ENCODE measurements around the gene CXADR. TPM values are rescaled to one million over a fixed set of nuclear protein-coding genes. Genes with fewer than 3 reads are reported as not detected.

CXADR gene
- total RNA-seq, 3 donors from 2014 or later (not counting 1 experiment from before 2014, with no cell fraction given): 0.10 TPM; not detected in 2

DNA sequence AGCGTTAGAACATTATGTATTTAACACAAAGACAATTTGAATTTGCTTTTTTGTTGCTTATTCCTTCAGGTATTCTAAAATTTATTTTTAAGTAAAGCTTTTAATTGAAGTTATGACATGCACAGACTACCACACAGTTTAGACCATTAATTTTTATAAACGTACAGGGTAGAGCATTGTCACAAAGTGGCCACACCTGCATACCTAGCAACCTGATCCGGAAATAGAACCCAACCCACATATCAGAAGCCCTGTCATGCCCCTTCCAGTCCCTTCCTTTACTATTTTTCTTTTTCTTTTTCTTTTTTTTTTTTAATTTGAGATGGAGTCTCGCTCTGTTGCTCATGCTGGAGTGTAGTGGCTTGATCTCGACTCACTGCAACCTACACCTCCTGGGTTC is 16.8 kb downstream of the CXADR start:
- Histone ChIP-seq H3K27ac (ENCODE audit: low read length) (no peak overlapping the region), H3K4me3 (ENCODE audit: low read length) (no peak overlapping the region), H3K36me3 (ENCODE audit: control insufficient read depth, insufficient read depth, low read length) (no peaks in the 10 kb centered on the region), H3K4me1 (ENCODE audit: control insufficient read depth, insufficient read depth, low read length) (no peaks in the 10 kb centered on the region), H3K9me3 (ENCODE audit: control insufficient read depth, insufficient read depth, low read length) (no peaks in the 10 kb centered on the region), H3K27me3 (ENCODE audit: control insufficient read depth, insufficient read depth, low read length) (no peaks in the 10 kb centered on the region)
- H3K27me3 Mint-ChIP-seq (ENCODE audit: low read depth in 2 of 2): peaks cover 0 to 6% of the 10 kb centered on the region in 2 donors
- intact Hi-C loops (cut with micrococcal nuclease): no loop called here
- TF ChIP-seq, protein P1, sequence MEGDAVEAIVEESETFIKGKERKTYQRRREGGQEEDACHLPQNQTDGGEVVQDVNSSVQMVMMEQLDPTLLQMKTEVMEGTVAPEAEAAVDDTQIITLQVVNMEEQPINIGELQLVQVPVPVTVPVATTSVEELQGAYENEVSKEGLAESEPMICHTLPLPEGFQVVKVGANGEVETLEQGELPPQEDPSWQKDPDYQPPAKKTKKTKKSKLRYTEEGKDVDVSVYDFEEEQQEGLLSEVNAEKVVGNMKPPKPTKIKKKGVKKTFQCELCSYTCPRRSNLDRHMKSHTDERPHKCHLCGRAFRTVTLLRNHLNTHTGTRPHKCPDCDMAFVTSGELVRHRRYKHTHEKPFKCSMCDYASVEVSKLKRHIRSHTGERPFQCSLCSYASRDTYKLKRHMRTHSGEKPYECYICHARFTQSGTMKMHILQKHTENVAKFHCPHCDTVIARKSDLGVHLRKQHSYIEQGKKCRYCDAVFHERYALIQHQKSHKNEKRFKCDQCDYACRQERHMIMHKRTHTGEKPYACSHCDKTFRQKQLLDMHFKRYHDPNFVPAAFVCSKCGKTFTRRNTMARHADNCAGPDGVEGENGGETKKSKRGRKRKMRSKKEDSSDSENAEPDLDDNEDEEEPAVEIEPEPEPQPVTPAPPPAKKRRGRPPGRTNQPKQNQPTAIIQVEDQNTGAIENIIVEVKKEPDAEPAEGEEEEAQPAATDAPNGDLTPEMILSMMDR (IDR thresholded peaks at IDR 0.05): no peak
- H3K4me1 Mint-ChIP-seq: no peaks in the 10 kb centered on the region
- no peaks in the 10 kb centered on the region for H3K36me3 Mint-ChIP-seq
- DNase-seq: no peak
- no peak for ATAC-seq
- no peaks in the 10 kb centered on the region for H3K9me3 Mint-ChIP-seq
- WGBS (ENCODE audit: insufficient coverage): 96% methylated on average over 3 of the region's 5 CpGs
- H3K4me3 Mint-ChIP-seq: no peak overlapping the region
- no peak overlapping the region for H3K27ac Mint-ChIP-seq

DNA sequence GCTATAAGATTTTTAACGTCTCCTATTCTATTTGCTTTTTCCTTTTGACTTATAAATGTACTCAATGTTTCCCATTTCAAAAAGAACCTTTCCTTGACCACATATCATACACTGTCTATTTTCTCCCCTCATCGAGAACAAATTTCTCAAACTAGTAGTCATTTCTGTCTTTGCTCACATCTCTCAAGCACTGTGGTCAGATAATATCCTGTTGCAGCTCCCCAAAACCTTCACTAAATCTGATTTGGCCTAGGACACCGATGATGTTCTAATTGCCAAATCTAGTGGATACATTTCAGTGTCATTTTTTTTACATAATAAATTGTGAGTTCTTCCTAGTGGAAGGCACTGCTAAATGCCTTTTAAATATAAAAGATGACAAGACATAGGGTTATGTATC is 19.4 kb downstream of the CXADR start:
- no peaks in the 10 kb centered on the region for H3K4me1 ChIP-seq (ENCODE audit: control insufficient read depth, insufficient read depth, low read length)
- 68% methylated on average over 2 of the region's 3 CpGs for WGBS (ENCODE audit: insufficient coverage)
- H3K36me3 Mint-ChIP-seq: no peaks in the 10 kb centered on the region
- no peaks in the 10 kb centered on the region for H3K4me1 Mint-ChIP-seq
- DNase-seq: no peak
- intact Hi-C loops (cut with micrococcal nuclease): no loop called here
- no peaks in the 10 kb centered on the region for H3K36me3 ChIP-seq (ENCODE audit: control insufficient read depth, insufficient read depth, low read length)
- no peak for ATAC-seq
- H3K27me3 Mint-ChIP-seq (ENCODE audit: low read depth in 2 of 2): peaks cover 0 to 4% of the 10 kb centered on the region in 2 donors
- no peak overlapping the region for H3K4me3 Mint-ChIP-seq
- no peak overlapping the region for H3K27ac ChIP-seq (ENCODE audit: low read length)
- no peaks in the 10 kb centered on the region for H3K27me3 ChIP-seq (ENCODE audit: control insufficient read depth, insufficient read depth, low read length)
- H3K9me3 Mint-ChIP-seq: no peaks in the 10 kb centered on the region
- H3K27ac Mint-ChIP-seq: no peak overlapping the region
- no peak overlapping the region for H3K4me3 ChIP-seq (ENCODE audit: low read length)
- TF ChIP-seq, protein P1 (IDR thresholded peaks at IDR 0.05): no peak
- H3K9me3 ChIP-seq (ENCODE audit: control insufficient read depth, insufficient read depth, low read length): no peaks in the 10 kb centered on the region

DNA sequence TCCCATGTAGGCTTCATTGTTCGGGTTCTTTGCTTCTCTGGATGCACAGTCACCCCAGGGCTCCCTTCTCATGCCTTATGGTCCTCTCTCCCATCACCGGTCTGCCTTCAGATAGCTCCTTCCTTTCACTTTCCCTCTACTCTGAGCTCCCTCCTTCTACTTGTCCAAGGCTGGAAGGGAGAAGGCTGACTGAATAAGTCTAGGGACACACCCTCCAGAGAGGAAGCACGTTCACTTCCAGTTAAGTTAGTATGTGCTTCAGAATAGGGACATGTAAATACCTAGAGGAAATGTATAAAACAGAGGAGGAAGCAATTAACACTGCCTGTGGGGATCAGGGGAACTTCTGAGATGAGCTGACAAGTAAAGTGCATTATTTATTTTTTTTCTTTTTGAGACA is 23.5 kb downstream of the CXADR start:
- intact Hi-C loops (cut with micrococcal nuclease): no loop called here
- no peak overlapping the region for H3K4me3 Mint-ChIP-seq
- H3K27ac ChIP-seq (ENCODE audit: low read length): no peak overlapping the region
- H3K27me3 Mint-ChIP-seq (ENCODE audit: low read depth in 2 of 2): peaks cover 3 to 11% of the 10 kb centered on the region in 2 donors
- ATAC-seq (no peak), DNase-seq (no peak)
- WGBS (ENCODE audit: insufficient coverage): 42% methylated on average over 3 of the region's 3 CpGs
- no peak overlapping the region for H3K4me3 ChIP-seq (ENCODE audit: low read length)
- no peaks in the 10 kb centered on the region for H3K27me3 ChIP-seq (ENCODE audit: control insufficient read depth, insufficient read depth, low read length)
- TF ChIP-seq, protein P1 (IDR thresholded peaks at IDR 0.05): no peak
- H3K9me3 Mint-ChIP-seq: no peaks in the 10 kb centered on the region
- H3K4me1 Mint-ChIP-seq: no peaks in the 10 kb centered on the region
- H3K36me3 Mint-ChIP-seq: no peaks in the 10 kb centered on the region
- H3K36me3 ChIP-seq (ENCODE audit: control insufficient read depth, insufficient read depth, low read length): no peaks in the 10 kb centered on the region
- no peak overlapping the region for H3K27ac Mint-ChIP-seq
- H3K9me3 ChIP-seq (ENCODE audit: control insufficient read depth, insufficient read depth, low read length): no peaks in the 10 kb centered on the region
- no peaks in the 10 kb centered on the region for H3K4me1 ChIP-seq (ENCODE audit: control insufficient read depth, insufficient read depth, low read length)

DNA sequence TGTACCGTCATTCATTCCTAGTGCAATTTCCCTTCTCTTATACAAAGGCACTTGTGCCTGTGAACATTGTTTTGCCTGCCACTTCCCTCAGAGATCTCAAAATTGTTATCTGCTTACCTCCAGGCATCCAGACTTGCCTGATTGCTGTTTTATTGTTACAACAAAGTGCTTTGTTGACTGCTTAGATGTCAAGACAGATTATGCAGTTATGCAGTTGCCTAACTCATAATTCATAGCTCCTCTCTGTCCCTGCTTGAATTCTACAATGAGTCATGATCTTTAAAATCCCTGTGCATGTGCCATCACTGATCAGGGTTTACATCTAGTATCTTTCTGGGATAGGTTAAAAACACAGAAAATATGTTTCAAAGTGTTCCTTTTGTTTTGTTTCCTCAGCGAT is 24.5 kb downstream of the CXADR start:
- Mint-ChIP-seq H3K4me1 (no peaks in the 10 kb centered on the region), H3K36me3 (no peaks in the 10 kb centered on the region), H3K27ac (no peak overlapping the region), H3K9me3 (no peaks in the 10 kb centered on the region), H3K27me3 (ENCODE audit: low read depth in 2 of 2) (peaks cover 7 to 14% of the 10 kb centered on the region in 2 donors), H3K4me3 (no peak overlapping the region)
- Histone ChIP-seq H3K36me3 (ENCODE audit: control insufficient read depth, insufficient read depth, low read length) (no peaks in the 10 kb centered on the region), H3K27ac (ENCODE audit: low read length) (no peak overlapping the region), H3K4me3 (ENCODE audit: low read length) (no peak overlapping the region), H3K4me1 (ENCODE audit: control insufficient read depth, insufficient read depth, low read length) (no peaks in the 10 kb centered on the region), H3K9me3 (ENCODE audit: control insufficient read depth, insufficient read depth, low read length) (no peaks in the 10 kb centered on the region), H3K27me3 (ENCODE audit: control insufficient read depth, insufficient read depth, low read length) (no peaks in the 10 kb centered on the region)
- 59% methylated on average over 2 of the region's 2 CpGs for WGBS (ENCODE audit: insufficient coverage)
- ATAC-seq (no peak), DNase-seq (no peak)
- TF ChIP-seq, protein P1 (IDR thresholded peaks at IDR 0.05): no peak
- intact Hi-C loops (cut with micrococcal nuclease): no loop called here
